Stimulated activated memory B cell treated with anti-CD40 and anti-IgM and Interleukin-4, amounts not matched to agents 10 μg/mL and 1 μg/mL and 100 μg/mL, for 72 hours (primary cell): ENCODE data around the gene C1orf115.
"Not testable (repeated sequence)": the region's sequence is repeated elsewhere in the genome, so short reads cannot be mapped to it uniquely, and the experiment has no call there.

ENCODE experiments used
- ATAC-seq: fragments of 150-1000 bp; cut with Tn5 transposase; 2 replicates; pipeline ENCODE4 v1.10.0; 2021
- H3K27ac Mint-ChIP-seq: one replicate; pipeline ENCODE4 v1.8.0; 2022; ENCODE audit warnings: mild to moderate bottlenecking, mixed read lengths
- H3K27me3 Mint-ChIP-seq: one replicate; pipeline ENCODE4 v1.8.0; 2022; ENCODE audit warnings: mixed read lengths
- H3K36me3 Mint-ChIP-seq: one replicate; pipeline ENCODE4 v1.8.0; 2022; ENCODE audit warnings: mixed read lengths
- H3K4me1 Mint-ChIP-seq: one replicate; pipeline ENCODE4 v1.8.0; 2022; ENCODE audit warnings: mixed read lengths
- H3K4me3 Mint-ChIP-seq: one replicate; pipeline ENCODE4 v1.8.0; 2022; ENCODE audit warnings: mild to moderate bottlenecking, moderate library complexity, mixed read lengths
- H3K9me3 Mint-ChIP-seq: one replicate; pipeline ENCODE4 v1.8.0; 2022; ENCODE audit warnings: mixed read lengths

C1orf115 gene

DNA sequence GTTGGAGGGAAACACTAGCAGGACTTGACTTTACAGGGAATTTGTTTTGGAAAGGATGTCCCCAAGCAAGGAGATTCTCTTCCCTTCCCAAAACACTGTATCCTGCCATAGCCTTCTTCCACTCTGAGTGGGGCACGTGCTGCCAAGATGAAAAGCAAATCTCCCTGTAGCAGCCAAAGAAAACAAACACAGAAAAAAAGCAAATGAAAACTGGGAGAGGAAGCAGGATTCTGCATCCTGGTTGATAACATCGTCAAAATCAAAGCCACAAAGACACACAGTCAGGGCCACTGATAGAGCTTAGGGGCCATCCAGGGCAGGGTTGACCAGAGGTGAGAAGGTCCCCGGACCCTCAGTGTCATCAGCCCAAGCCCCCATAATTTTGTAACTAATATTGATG, 42.0 kb downstream of the C1orf115 start:
- peaks cover 29% of the 10 kb centered on the region for H3K4me1 Mint-ChIP-seq
- no peaks in the 10 kb centered on the region for H3K9me3 Mint-ChIP-seq
- no peak for ATAC-seq
- no peaks in the 10 kb centered on the region for H3K27me3 Mint-ChIP-seq
- H3K36me3 Mint-ChIP-seq, result peaks cover 7% of the 10 kb centered on the region
- H3K27ac Mint-ChIP-seq, result peak overlapping the region; percentile 29
- H3K4me3 Mint-ChIP-seq, result no peak overlapping the region

- Mint-ChIP-seq H3K9me3 (no peaks in the 10 kb centered on the region), H3K4me1 (peaks cover 33% of the 10 kb centered on the region), H3K27me3 (no peaks in the 10 kb centered on the region), H3K4me3 (no peak overlapping the region), H3K27ac (peak overlapping the region; percentile 29), H3K36me3 (peaks cover 7% of the 10 kb centered on the region)
- ATAC-seq, result no peak
Measured at GRCh38 chr1:220732621-220733020, 42.5 kb downstream of the C1orf115 start.

DNA sequence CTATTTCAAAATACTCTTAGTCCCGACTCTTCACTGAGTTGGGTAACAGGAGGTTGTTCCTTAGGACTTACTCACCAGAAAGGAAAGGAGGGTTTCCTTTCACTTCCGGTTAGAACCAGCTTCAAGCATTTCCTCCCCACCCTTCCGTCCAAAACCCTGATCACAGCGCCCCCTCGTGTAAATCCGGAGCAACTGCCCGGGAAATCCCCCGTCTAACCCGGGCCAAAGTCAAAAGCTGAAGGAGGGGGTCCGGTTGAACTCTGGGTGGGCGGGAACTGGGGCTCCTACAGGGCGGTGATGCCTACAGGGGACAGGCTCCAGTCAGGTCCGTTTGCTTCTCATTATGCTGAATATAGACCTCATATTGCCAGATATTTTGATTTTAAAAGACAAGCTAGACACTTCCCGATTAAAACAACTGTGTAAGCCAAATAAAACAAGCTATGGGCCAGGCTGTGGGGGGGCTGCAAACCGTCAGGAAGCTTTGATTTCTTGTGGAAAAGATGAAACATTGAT, 43.0 kb downstream of the C1orf115 start:
- no peaks in the 10 kb centered on the region for H3K9me3 Mint-ChIP-seq
- peaks cover 7% of the 10 kb centered on the region for H3K36me3 Mint-ChIP-seq
- peak overlapping the region; percentile 29 for H3K27ac Mint-ChIP-seq
- peak; percentile 84 for ATAC-seq
- no peaks in the 10 kb centered on the region for H3K27me3 Mint-ChIP-seq
- peak overlapping the region; percentile 42 for H3K4me3 Mint-ChIP-seq
- peaks cover 33% of the 10 kb centered on the region for H3K4me1 Mint-ChIP-seq

GRCh38 chr1:220734571-220735326, 44.6 kb downstream of the C1orf115 start:
- Mint-ChIP-seq H3K4me1 (peaks cover 33% of the 10 kb centered on the region), H3K27me3 (no peaks in the 10 kb centered on the region), H3K36me3 (peaks cover 7% of the 10 kb centered on the region), H3K4me3 (no peak overlapping the region), H3K27ac (no peak overlapping the region), H3K9me3 (no peaks in the 10 kb centered on the region)
- no peak for ATAC-seq

DNA sequence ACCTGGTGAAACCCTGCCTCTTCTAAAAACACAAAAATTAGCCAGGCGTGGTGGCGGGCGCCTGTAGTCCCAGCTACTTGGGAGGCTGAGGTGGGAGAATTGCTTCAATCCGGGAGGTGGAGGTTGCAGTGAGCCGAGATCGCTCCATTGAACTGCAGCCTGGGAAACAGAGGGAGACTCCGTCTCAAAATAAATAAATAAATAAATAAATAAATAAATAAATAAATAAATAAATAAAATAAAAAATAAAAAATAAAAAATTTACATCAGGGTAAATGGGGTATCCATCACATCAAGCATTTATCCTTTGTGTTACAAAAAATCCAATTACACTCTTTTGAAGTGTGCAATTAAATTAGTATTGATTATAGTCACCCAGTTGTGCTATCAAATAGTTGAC, 46.1 kb downstream of the C1orf115 start:
- not testable (repeated sequence) for H3K27me3 Mint-ChIP-seq, H3K27ac Mint-ChIP-seq, H3K36me3 Mint-ChIP-seq, H3K4me3 Mint-ChIP-seq, ATAC-seq, H3K9me3 Mint-ChIP-seq
- H3K4me1 Mint-ChIP-seq, result peaks cover 33% of the 10 kb centered on the region

- no peak for ATAC-seq
- peaks cover 9% of the 10 kb centered on the region for H3K27me3 Mint-ChIP-seq
- H3K4me3 Mint-ChIP-seq, result no peak overlapping the region
- peaks cover 7% of the 10 kb centered on the region for H3K4me1 Mint-ChIP-seq
- H3K27ac Mint-ChIP-seq, result no peak overlapping the region
- peaks cover 7% of the 10 kb centered on the region for H3K36me3 Mint-ChIP-seq
- H3K9me3 Mint-ChIP-seq, result no peaks in the 10 kb centered on the region
Measured at GRCh38 chr1:220741349-220741748, 51.2 kb downstream of the C1orf115 start.

GRCh38 chr1:220741825-220742224, 51.7 kb downstream of the C1orf115 start:
- no peak for ATAC-seq
- peaks cover 13% of the 10 kb centered on the region for H3K27me3 Mint-ChIP-seq
- H3K4me3 Mint-ChIP-seq, result no peak overlapping the region
- H3K36me3 Mint-ChIP-seq, result peaks cover 10% of the 10 kb centered on the region
- H3K27ac Mint-ChIP-seq, result no peak overlapping the region
- peaks cover 7% of the 10 kb centered on the region for H3K4me1 Mint-ChIP-seq
- no peaks in the 10 kb centered on the region for H3K9me3 Mint-ChIP-seq

- peaks cover 7% of the 10 kb centered on the region for H3K4me1 Mint-ChIP-seq
- ATAC-seq, result no peak
- H3K36me3 Mint-ChIP-seq, result peaks cover 10% of the 10 kb centered on the region
- H3K27ac Mint-ChIP-seq, result no peak overlapping the region
- H3K27me3 Mint-ChIP-seq, result peaks cover 20% of the 10 kb centered on the region
- no peaks in the 10 kb centered on the region for H3K9me3 Mint-ChIP-seq
- H3K4me3 Mint-ChIP-seq, result no peak overlapping the region
Measured at GRCh38 chr1:220742520-220742919, 52.4 kb downstream of the C1orf115 start.

- Mint-ChIP-seq H3K27ac (no peak overlapping the region), H3K9me3 (no peaks in the 10 kb centered on the region), H3K4me3 (peak overlapping the region; percentile 75), H3K27me3 (peaks cover 30% of the 10 kb centered on the region), H3K36me3 (peaks cover 16% of the 10 kb centered on the region), H3K4me1 (peaks cover 37% of the 10 kb centered on the region)
- ATAC-seq, result no peak
Measured at GRCh38 chr1:220746851-220747250, 56.7 kb downstream of the C1orf115 start.

DNA sequence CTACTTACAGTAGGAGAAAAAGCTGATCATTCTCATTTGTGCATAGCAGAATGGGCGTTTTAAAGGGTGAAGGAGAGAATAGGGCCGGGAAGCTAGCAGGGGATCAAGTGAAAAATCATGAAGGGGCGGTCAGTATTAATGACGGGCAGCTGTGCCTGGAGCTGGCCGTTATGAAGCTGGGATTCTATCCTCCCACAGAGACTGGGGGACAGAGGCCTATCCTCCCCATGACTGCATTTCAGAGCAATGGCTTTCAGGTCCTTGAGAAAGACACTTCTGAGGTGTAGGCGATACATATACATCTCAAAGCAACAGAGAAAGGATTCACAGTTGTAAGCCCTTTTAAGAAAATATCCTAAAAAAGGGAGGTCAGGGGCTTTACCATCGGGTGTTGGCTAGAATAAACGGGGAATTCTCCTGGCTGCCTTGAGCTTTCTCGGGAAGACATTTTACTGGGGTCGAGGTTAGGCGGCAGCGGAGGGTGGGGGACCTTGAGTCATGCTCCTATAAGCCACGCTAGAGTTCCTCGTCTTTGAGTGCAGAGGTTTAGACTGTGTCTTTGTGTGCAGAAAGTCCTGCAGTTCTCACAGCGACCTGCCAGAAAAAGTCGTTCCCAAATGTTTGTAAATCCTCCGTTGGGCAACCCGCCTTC, 57.4 kb downstream of the C1orf115 start:
- peaks cover 30% of the 10 kb centered on the region for H3K27me3 Mint-ChIP-seq

GRCh38 chr1:220748089-220748934, 58.1 kb downstream of the C1orf115 start, which contains the start of gene MTARC2:
Gene MTARC2, plus strand, starts transcription at chr1:220748322. Its CDS starts 210 bp downstream, at chr1:220748532.
- Mint-ChIP-seq H3K27ac (peak within 1 kb of the TSS; percentile 70), H3K36me3 (peaks cover 18% of the 10 kb centered on the region), H3K4me1 (peaks cover 39% of the 10 kb centered on the region), H3K27me3 (peaks cover 30% of the 10 kb centered on the region), H3K4me3 (peak within 1 kb of the TSS; percentile 75), H3K9me3 (no peaks in the 10 kb centered on the region)
- peak; percentile 94 for ATAC-seq

More for the DNA sequence above, 57.4 kb downstream of the C1orf115 start:
- Mint-ChIP-seq H3K27ac (peak overlapping the region; percentile 70), H3K4me1 (peaks cover 39% of the 10 kb centered on the region), H3K36me3 (peaks cover 18% of the 10 kb centered on the region), H3K4me3 (peak overlapping the region; percentile 75), H3K9me3 (no peaks in the 10 kb centered on the region)
- no peak for ATAC-seq
